ENCODE data around the gene FHOD3.

GRCh38 chr18:36338403-36338933 lies 41.0 kb downstream of the FHOD3 start:
- no peak for TF ChIP-seq CTCF (IDR thresholded peaks at IDR 0.05; ENCODE audit: low read depth, low read length)
- TF ChIP-seq POLR2A (IDR thresholded peaks at IDR 0.05; ENCODE audit: extremely low read depth, insufficient read length): no peak
- TF ChIP-seq, protein P1, sequence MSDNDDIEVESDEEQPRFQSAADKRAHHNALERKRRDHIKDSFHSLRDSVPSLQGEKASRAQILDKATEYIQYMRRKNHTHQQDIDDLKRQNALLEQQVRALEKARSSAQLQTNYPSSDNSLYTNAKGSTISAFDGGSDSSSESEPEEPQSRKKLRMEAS (IDR thresholded peaks at IDR 0.05; ENCODE audit: low read depth, low read length): no peak
